ENCODE measurements around the gene SELENBP1. TPM values are rescaled to one million over a fixed set of nuclear protein-coding genes. Genes with fewer than 3 reads are reported as not detected.

Gene SELENBP1
- polyA plus RNA-seq, 4 donors = 52.1 to 60.5 (median 52.9) TPM

GRCh38 chr1:151346082-151346768 is 26.3 kb downstream of the SELENBP1 start:
- DNase-seq (ENCODE audit: low read depth in 4 of 4, low spot score in 2 of 4) = no peak

DNA sequence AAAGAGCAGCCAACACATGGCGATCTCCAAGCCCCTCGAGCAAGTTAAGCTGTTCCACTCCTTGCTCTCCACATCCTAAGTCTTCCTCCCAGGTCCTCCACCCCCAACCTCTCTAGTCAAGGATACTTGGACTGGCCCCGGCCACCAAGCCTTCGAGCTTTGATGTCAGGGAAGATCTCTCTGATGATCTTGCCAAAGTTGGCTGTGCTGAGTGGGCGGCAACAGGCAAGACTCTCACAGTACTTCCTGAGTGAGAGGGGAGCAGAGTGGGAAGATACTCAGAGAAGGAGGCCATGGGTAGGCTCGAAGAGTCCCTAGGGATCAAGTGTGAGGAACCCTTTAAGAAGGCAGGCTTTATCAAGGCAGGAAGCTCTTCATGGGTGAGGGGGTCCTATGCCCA is 28.2 kb downstream of the SELENBP1 start:
- no peak for DNase-seq (ENCODE audit: low read depth in 4 of 4, low spot score in 2 of 4)

DNA sequence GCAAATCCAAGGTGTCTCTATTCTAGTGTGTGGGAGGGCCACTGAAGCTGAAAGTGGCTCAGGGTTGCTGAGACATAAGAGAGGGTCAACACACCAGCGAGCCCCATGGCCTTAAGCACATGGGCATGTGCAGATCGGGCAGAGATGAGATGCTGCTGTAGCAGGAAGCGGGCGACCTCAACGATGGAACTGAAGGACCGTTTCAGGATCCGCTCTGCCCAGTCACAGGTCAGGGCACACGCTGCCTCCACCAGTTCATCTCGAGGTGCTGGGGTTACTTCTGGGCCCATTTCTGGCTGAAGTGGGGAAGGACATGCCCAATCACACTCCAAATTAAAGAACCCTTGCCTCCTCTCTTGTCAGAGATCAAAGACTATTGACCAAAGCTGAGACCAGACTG is 28.9 kb downstream of the SELENBP1 start:
- DNase-seq (ENCODE audit: low read depth in 4 of 4, low spot score in 2 of 4) = no peak

GRCh38 chr1:151342569-151342968 is 29.9 kb downstream of the SELENBP1 start:
- no peak for DNase-seq (ENCODE audit: low read depth in 4 of 4, low spot score in 2 of 4)

DNA sequence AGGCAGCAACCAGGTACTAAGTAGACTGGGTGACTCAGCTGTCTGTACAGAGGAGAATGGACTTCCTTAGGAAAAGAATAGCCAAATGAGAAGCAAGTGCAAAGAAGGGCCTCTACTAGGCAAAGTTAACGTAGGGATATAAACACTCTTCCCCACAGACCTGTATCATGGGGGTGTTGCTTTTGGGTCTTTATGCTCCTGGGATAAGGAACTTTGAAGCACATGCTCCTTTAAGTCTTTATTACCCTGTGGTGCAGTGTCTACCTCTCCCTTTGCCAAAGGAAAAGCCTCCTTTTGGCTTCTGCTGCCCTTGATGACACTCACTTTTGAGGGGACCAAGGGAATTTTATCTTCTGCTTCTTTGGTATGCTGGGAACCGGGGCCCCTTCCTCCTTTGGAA is 30.5 kb downstream of the SELENBP1 start:
- DNase-seq (ENCODE audit: low read depth in 4 of 4, low spot score in 2 of 4) = no peak

GRCh38 chr1:151340870-151341754 is 31.4 kb downstream of the SELENBP1 start:
- peak in 1 of 4 donors; percentile 69 for DNase-seq (ENCODE audit: low read depth in 4 of 4, low spot score in 2 of 4)

- no peak for DNase-seq (ENCODE audit: low read depth in 4 of 4, low spot score in 2 of 4)
These were observed 35.9 kb downstream of the SELENBP1 start for GRCh38 chr1:151336556-151336955.

- DNase-seq (ENCODE audit: low read depth in 4 of 4, low spot score in 2 of 4) = no peak
These were observed 37.7 kb downstream of the SELENBP1 start for GRCh38 chr1:151334822-151335221.

DNA sequence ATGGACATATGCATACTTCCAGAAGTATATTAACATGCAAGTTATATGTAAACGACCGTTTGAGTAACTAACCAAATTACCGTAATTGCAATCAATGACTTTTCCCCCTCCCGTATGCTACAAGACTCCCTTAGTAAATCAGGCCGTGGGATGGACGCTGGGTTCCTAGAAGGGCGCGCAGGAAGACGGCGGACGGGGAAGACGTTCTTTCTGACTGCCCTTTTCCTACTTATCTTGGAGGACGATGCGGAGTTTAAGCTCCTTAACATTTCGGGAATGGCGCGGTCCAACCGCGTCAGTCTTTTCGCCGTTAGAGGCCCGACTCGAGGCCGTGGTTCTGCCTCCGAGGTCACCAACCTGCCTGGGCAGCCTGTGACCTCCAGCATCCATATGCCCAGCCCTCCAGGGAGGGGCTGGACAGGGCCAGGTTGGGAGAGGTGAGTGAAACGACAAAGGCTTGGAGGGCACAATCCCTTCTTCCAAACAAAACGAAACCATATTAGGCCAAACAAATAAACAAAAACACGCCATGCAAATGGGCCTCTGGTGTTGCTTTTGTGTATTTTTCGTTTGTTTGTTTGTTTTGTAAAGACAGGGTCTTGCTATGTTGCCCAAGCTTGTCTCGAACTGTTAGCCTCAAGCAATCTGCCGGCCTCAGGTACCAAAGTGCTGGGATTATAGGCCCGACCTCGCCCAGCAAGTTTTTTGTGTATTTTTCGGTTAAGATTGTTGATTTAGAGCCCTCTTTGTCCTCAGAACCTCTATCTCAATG is 44.4 kb downstream of the SELENBP1 start:
- DNase-seq (ENCODE audit: low read depth in 4 of 4, low spot score in 2 of 4) = peak in 1 of 4 donors; percentile 21

DNA sequence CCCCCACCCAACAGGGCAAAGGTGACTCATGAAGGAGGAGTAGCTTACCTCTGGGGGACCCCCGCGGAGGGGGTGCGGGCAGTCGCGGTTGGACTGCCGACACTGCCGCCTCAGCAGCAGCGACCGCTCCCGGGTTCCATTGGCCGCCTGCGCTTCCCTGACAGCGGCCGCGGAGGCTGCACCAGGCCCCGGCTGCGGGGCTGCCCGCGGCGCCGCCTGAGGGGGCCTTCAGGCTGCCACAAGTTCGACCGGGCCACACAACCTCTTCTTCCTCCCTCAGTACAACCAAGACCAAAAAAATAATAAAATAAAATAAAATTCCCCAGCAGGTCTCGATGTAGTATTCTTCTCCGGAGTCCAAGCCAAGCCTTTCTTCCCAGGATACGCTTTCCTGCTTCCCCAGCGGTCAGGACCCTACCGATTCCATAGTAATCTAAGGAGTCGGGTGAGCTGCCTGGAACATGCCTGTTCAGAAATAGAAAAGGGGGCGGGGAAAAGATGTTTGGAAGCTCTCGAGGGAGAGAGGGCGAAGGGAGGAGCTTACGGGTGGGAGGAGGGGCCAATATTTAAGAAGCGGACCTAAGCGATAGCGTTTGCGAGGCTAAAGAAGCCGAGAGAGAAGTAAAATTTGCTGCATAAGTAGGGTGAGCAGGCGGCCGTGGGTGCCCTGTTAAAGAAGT is 45.1 kb downstream of the SELENBP1 start, which contains the start of gene PI4KB:
TSS of gene PI4KB (minus strand) at position 194 of the 680 bp plus-strand sequence. CDS start 10,935 bp downstream, outside the sequence.
- peak; percentile 97 to 99 (median 98) for DNase-seq (ENCODE audit: low read depth in 4 of 4, low spot score in 2 of 4)

DNA sequence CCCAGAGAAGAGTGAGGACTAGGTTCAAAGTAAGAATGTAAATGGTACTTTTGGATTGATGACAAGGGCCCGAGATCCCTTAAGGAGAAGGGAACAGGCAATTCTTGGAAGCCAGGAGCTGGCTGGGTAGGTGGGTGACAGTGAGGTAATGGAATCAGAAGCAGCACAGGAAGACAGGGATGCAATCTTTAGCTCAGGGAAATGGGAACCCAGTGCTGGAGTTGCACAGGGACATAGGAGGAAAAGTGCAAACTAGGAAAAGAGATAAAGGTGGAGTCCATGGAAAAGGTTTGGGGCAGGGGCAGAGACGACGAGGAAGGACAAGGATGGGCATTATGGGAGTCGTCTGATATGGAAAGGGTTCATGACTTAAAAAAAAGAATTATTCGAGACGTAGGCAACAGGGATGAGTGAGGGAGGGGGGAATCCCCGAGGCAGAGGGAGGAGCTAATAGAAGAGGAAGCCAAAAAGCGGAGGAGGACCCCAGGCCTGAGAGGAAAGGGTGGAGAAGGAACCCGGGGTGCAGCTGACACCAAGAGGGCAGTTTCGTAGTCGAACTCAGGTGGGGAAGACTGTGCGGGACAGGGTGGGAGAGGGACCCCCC is 45.8 kb downstream of the SELENBP1 start:
- DNase-seq (ENCODE audit: low read depth in 4 of 4, low spot score in 2 of 4) = peak in 1 of 4 donors; percentile 20

GRCh38 chr1:151325646-151326429 is 46.7 kb downstream of the SELENBP1 start:
- DNase-seq (ENCODE audit: low read depth in 4 of 4, low spot score in 2 of 4) = no peak

DNA sequence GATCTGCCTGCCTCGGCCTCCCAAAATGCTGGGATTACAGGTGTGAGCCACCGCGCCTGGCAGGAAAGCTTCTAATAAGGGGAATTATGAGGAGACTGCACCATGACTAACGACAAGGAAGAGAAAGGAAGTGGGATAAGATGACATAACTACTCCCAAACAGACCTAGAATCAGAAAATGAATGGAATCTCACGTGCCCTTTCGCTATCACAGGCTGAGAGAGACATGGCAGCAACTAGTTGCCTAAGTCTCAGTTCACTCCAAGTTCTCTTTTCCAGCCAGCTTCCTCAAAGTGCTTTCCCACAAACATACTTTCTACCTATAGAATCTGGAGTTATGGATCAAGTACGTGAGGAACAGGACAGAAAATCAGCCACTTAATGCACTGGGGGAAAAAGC is 47.3 kb downstream of the SELENBP1 start:
- DNase-seq (ENCODE audit: low read depth in 4 of 4, low spot score in 2 of 4) = no peak

DNA sequence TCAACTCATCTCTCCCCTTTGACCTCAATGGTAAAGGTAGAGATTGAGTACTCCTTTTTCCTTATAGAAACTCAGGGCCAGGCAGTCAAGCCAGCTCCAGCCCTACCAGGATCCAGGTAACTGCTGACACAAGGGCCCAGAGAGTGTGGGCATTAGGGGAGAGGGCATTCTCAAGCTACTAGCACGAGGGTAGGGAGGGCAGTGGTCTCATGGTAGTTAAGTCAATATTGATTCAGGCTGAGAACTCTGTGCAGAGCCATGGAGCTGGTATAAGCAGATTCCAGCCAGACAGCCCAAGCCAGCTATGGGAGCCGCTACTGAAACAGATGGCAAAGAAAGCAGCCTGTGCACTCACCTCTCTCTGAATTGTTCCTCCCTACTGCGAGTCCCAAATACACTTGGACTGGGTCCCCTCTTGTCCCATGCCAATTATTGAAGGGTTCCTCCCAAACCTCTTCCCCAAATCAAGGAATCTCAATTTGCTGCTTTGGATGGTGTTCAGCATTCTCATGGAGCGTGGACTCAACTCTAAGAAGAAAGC is 48.0 kb downstream of the SELENBP1 start:
- no peak for DNase-seq (ENCODE audit: low read depth in 4 of 4, low spot score in 2 of 4)

DNA sequence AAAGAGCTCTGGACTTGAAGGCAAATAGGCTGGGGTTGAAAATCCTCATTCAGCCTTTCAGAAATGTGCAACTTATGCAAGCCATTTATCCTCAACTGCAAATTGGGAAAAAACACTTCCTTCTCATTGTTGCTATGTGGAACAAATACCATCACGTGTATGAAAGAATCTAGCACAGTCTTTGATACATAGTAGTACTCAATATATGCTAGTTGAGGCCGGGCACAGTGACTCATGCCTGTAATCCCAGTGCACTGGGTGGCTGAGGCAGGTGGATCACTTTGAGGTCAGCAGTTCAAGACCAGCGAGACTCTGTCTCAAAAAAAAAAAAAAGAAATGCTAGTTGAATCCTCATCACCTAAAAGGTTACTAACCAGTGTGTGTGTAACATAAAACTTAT is 53.5 kb downstream of the SELENBP1 start:
- DNase-seq (ENCODE audit: low read depth in 4 of 4, low spot score in 2 of 4) = no peak

- no peak for DNase-seq (ENCODE audit: low read depth in 4 of 4, low spot score in 2 of 4)
These were observed 56.8 kb downstream of the SELENBP1 start for GRCh38 chr1:151315565-151316235.

All from left renal cortex interstitium (tissue), 4 donors.